Vagina (tissue), 2 donors: ENCODE data around the gene PYGM. TPM values are rescaled to one million over a fixed set of nuclear protein-coding genes. Genes with fewer than 3 reads are reported as not detected.

Experiments
- DNase-seq, 2 donors: peaks; one replicate each; pipeline ENCODE4 v3.0.0-alpha.2; 2017; ENCODE audit errors: extremely low spot score in 2 of 2
- H3K27ac ChIP-seq: fragments of 200-600 bp; sonication (generic); one replicate; pipeline ENCODE4 v1.5.1; 2019
- H3K27me3 ChIP-seq: fragments of 200-600 bp; sonication (generic); one replicate; pipeline ENCODE4 v1.5.1; 2019
- H3K36me3 ChIP-seq, 2 donors: fragments of 200-600 bp; sonication (generic); one replicate each; pipeline ENCODE4 v1.5.1; 2017 to 2019
- H3K4me1 ChIP-seq: fragments of 200-600 bp; sonication (generic); one replicate; pipeline ENCODE4 v1.5.1; 2019
- H3K4me3 ChIP-seq, 2 donors: fragments of 200-600 bp; sonication (generic); 1 replicate in 1 of 2; 2 replicates in 1 of 2; pipeline ENCODE4 v1.5.1; 2016 to 2019
- H3K9me3 ChIP-seq: fragments of 200-600 bp; sonication (generic); one replicate; pipeline ENCODE4 v1.5.1; 2019
- CTCF ChIP-seq, 3 experiments: fragments of 450-650 bp in 2 of 3; fragments of 200-600 bp in 1 of 3; sonication (generic) in 1 of 3; IDR thresholded peaks; one replicate each; pipeline ENCODE4 v1.5.1; 2017 to 2019; ENCODE audit warnings: antibody characterized with exemption in 3 of 3, mild to moderate bottlenecking in 2 of 3, moderate library complexity in 2 of 3
- POLR2A ChIP-seq, 2 donors: fragments of 450-650 bp; IDR thresholded peaks; one replicate each; pipeline ENCODE4 v1.6.1; 2017; ENCODE audit warnings: antibody characterized with exemption in 2 of 2, mild to moderate bottlenecking in 2 of 2, moderate library complexity in 2 of 2
- POLR2AphosphoS5 ChIP-seq, 2 donors: sonication (generic); formaldehyde crosslinking; IDR thresholded peaks; one replicate each; pipeline ENCODE4 v1.9.0; 2017; ENCODE audit warnings: antibody characterized with exemption in 2 of 2, mild to moderate bottlenecking in 2 of 2, low read depth in 1 of 2; ENCODE audit not compliant: insufficient read depth in 1 of 2
- intact Hi-C: fragments of 100-400 bp; cut with DNase I; formaldehyde crosslinking; loops from one replicate; pipeline ENCODE4 v1.15.1; 2023
- total RNA-seq: library from RNA; depleted of rRNA; stranded (reverse); fragments of >200 nt; gene quantifications from one replicate; pipeline ENCODE4 v1.2.3, GENCODE V29; 2016

PYGM gene
- total RNA-seq, 1 donor from 2014 or later: 0.98 TPM

GRCh38 chr11:64766881-64767280, 7.1 kb upstream of the PYGM start:
- TF ChIP-seq CTCF (IDR thresholded peaks at IDR 0.05) (no peak), POLR2AphosphoS5 (IDR thresholded peaks at IDR 0.05; ENCODE audit: insufficient read depth in 1 of 2, low read depth in 1 of 2) (no peak), POLR2A (IDR thresholded peaks at IDR 0.05) (no peak)
- no peaks in the 10 kb centered on the region for H3K27me3 ChIP-seq
- no peak overlapping the region for H3K27ac ChIP-seq
- DNase-seq: no peak
- no peak overlapping the region for H3K4me3 ChIP-seq
- peaks cover 12 to 98% of the 10 kb centered on the region in 2 donors for H3K36me3 ChIP-seq
- no peaks in the 10 kb centered on the region for H3K9me3 ChIP-seq
- intact Hi-C loops: no loop called here
- peaks cover 35% of the 10 kb centered on the region for H3K4me1 ChIP-seq

DNA sequence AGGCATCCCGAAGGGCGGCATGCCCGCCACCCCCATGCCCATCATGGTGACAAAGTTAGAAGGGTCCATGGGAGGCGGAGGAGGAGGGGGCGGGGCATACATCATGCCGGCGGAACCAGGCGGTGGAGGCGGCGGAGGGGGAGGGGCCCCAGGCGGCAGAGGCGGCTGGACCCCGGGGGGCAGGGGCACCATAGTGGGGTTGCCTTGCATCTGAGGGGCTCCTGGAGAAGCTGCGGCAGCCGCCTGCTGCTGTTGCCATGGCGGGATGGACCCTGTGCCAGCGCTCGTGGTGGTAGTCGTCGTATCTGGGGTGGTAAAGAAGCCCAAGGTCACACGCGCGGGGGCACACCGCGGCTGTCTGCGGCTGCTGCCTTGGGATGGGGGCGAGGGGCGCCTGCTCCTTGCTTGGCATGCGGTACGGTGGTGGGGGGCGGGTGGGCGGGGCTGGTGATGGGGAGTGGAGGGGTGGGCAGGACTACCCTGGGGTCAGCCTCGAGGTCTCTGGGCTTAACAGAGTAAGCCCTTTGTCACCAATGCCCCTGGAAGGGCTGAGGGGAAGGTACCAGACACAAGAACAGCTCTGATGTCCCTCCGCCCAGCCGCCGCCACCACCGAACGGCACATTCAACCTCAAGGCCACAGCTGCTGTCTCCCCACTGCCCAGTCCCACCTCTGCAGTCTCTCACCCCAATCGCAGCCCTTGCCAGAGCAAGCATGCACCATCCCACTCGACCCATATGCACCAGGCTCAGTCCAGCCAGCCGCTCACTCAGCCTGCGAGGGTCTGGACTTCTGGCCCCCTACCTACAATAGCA, 6.3 kb upstream of the PYGM start:
- peaks cover 36% of the 10 kb centered on the region for H3K4me1 ChIP-seq
- H3K9me3 ChIP-seq: no peaks in the 10 kb centered on the region
- no peak overlapping the region for H3K4me3 ChIP-seq
- intact Hi-C loops: no loop called here
- no peak for DNase-seq
- peaks cover 12 to 92% of the 10 kb centered on the region in 2 donors for H3K36me3 ChIP-seq
- no peaks in the 10 kb centered on the region for H3K27me3 ChIP-seq
- no peak overlapping the region for H3K27ac ChIP-seq
- no peak for TF ChIP-seq CTCF (IDR thresholded peaks at IDR 0.05)
- TF ChIP-seq POLR2A (IDR thresholded peaks at IDR 0.05): no peak
- TF ChIP-seq POLR2AphosphoS5 (IDR thresholded peaks at IDR 0.05; ENCODE audit: insufficient read depth in 1 of 2, low read depth in 1 of 2): no peak

DNA sequence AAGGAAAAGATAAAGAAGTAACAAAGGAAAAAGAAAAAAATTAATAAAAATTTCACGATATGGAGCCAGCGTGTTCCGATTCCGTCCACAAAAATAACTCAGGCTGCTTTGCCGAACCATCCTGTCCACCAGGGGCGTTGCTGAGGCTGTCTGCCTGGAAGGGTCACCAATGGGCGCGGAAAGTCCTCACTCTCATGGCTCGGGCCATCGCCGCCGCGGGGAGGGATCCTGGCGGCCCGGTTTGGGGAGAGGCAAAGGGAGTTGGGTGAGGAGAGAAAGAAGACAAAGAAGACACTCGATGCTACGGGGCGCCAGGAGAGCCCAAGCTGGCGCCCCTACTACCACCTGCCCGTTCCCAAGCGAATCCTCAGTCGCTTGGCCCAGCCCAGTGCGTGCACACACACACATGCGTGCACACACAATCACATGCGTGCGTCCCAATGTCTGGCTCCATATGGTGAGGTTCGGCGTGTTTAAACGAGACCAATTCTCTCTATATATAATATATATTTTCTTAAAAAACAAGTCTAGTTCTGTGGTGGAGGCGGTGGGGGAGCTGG, 5.6 kb upstream of the PYGM start:
- Histone ChIP-seq H3K4me1 (peaks cover 43% of the 10 kb centered on the region), H3K36me3 (peaks cover 12 to 85% of the 10 kb centered on the region in 2 donors), H3K9me3 (no peaks in the 10 kb centered on the region), H3K27me3 (no peaks in the 10 kb centered on the region), H3K4me3 (no peak overlapping the region), H3K27ac (no peak overlapping the region)
- no peak for TF ChIP-seq POLR2A (IDR thresholded peaks at IDR 0.05)
- no peak for TF ChIP-seq POLR2AphosphoS5 (IDR thresholded peaks at IDR 0.05; ENCODE audit: insufficient read depth in 1 of 2, low read depth in 1 of 2)
- no peak for TF ChIP-seq CTCF (IDR thresholded peaks at IDR 0.05)
- intact Hi-C loops: no loop called here
- no peak for DNase-seq

GRCh38 chr11:64764753-64765152, 5.0 kb upstream of the PYGM start:
- Histone ChIP-seq H3K36me3 (peaks cover 11 to 78% of the 10 kb centered on the region in 2 donors), H3K27ac (no peak overlapping the region), H3K4me1 (peaks cover 49% of the 10 kb centered on the region)

More at GRCh38 chr11:64764753-64765152, 5.0 kb upstream of the PYGM start:
- Histone ChIP-seq H3K4me3 (no peak overlapping the region), H3K9me3 (no peaks in the 10 kb centered on the region), H3K27me3 (no peaks in the 10 kb centered on the region)
- intact Hi-C loops: no loop called here
- TF ChIP-seq POLR2AphosphoS5 (IDR thresholded peaks at IDR 0.05; ENCODE audit: insufficient read depth in 1 of 2, low read depth in 1 of 2) (no peak), CTCF (IDR thresholded peaks at IDR 0.05) (no peak), POLR2A (IDR thresholded peaks at IDR 0.05) (no peak)
- no peak for DNase-seq
